ENCODE data around the gene FADS3. TPM values are rescaled to one million over a fixed set of nuclear protein-coding genes. Genes with fewer than 3 reads are reported as not detected.

The FADS3 gene
- total and polyA plus RNA-seq, 9 of the 15 experiments (the other 6 are each of a cell fraction or from before 2014, with no cell fraction given), result 0.97 to 148 (median 92.7) TPM

GRCh38 chr11:61869708-61870451 is 21.5 kb downstream of the FADS3 start (continued):
- TF ChIP-seq NEUROD1 (IDR thresholded peaks at IDR 0.05; ENCODE audit: borderline replicate concordance, low read depth, low read length, partially characterized antibody) (peak; percentile 72), ARNT (IDR thresholded peaks at IDR 0.05) (peak; percentile 55 to 60; a peak in 2 of 4 replicates), CTCFL (IDR thresholded peaks at IDR 0.05; ENCODE audit: borderline replicate concordance, insufficient read depth, low read depth, low read length, poor library complexity, severe bottlenecking) (no peak), TGIF2 (CRISPR knock-in tag; IDR thresholded peaks at IDR 0.05) (no peak), CREB3L1 (IDR thresholded peaks at IDR 0.05; ENCODE audit: borderline replicate concordance, low read depth) (no peak), BRF2 (IDR thresholded peaks at IDR 0.05; ENCODE audit: borderline replicate concordance, insufficient read depth, insufficient read length) (no peak), RFX5 (IDR thresholded peaks at IDR 0.05; ENCODE audit: low read depth, low read length) (no peak), E4F1 (CRISPR knock-in tag; IDR thresholded peaks at IDR 0.05; ENCODE audit: borderline replicate concordance) (no peak), TSC22D4 (tag; IDR thresholded peaks at IDR 0.05) (no peak), PHTF2 (CRISPR knock-in tag; IDR thresholded peaks at IDR 0.05) (no peak), HDAC6 (IDR thresholded peaks at IDR 0.05; ENCODE audit: low read depth, low read length) (no peak), NCOA1 (IDR thresholded peaks at IDR 0.05; ENCODE audit: low read depth) (peak; percentile 89; the same call in 1 of the 2 replicates), KHSRP (IDR thresholded peaks at IDR 0.05) (no peak; the same call in 1 of the 2 replicates), HNRNPH1 (optimal IDR thresholded peaks at IDR 0.05; ENCODE audit: low read depth, low read length) (no peak), ZBED1 (IDR thresholded peaks at IDR 0.05) (peak; percentile 48; the same call in 1 of the 2 replicates), CREM (IDR thresholded peaks at IDR 0.05; ENCODE audit: low read depth) (peak; percentile 88), HNRNPLL (IDR thresholded peaks at IDR 0.05; ENCODE audit: low read depth, low read length, poor library complexity, severe bottlenecking) (no peak), RCOR1 (IDR thresholded peaks at IDR 0.05; ENCODE audit: borderline replicate concordance in 1 of 2, low read depth in 2 of 2, low read length in 2 of 2) (peak; percentile 31 to 94; a peak in 3 of 4 replicates), CC2D1A (IDR thresholded peaks at IDR 0.05) (peak; percentile 89; the same call in 1 of the 2 replicates)

Measured in K562 (cell line).